ENCODE results near the gene SMAD2. TPM values are rescaled to one million over a fixed set of nuclear protein-coding genes. Genes with fewer than 3 reads are reported as not detected.

SMAD2 gene
- total and polyA plus RNA-seq, 2 experiments from 2014 or later: 30.9 to 90.7 TPM

DNA sequence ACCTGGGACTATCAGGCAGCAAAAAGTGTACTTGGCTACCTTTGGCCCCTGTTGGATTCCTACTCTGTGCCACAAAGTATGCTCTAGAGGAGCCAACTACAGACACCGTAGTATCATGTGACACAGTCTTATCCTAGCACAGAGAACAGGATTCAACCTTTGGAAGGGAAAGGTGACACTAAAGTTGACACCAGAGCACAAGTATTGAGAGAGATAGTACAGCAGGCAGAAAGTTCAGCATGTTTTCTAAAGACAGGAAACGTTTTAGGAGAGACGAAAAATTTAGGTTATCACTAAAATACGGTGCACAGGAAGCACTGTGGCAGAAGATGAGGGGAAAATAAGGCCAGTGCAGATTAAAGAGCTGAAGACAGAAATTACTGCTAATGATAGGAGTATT is 18.6 kb downstream of the SMAD2 start (continued):
- TF ChIP-seq, protein P1, sequence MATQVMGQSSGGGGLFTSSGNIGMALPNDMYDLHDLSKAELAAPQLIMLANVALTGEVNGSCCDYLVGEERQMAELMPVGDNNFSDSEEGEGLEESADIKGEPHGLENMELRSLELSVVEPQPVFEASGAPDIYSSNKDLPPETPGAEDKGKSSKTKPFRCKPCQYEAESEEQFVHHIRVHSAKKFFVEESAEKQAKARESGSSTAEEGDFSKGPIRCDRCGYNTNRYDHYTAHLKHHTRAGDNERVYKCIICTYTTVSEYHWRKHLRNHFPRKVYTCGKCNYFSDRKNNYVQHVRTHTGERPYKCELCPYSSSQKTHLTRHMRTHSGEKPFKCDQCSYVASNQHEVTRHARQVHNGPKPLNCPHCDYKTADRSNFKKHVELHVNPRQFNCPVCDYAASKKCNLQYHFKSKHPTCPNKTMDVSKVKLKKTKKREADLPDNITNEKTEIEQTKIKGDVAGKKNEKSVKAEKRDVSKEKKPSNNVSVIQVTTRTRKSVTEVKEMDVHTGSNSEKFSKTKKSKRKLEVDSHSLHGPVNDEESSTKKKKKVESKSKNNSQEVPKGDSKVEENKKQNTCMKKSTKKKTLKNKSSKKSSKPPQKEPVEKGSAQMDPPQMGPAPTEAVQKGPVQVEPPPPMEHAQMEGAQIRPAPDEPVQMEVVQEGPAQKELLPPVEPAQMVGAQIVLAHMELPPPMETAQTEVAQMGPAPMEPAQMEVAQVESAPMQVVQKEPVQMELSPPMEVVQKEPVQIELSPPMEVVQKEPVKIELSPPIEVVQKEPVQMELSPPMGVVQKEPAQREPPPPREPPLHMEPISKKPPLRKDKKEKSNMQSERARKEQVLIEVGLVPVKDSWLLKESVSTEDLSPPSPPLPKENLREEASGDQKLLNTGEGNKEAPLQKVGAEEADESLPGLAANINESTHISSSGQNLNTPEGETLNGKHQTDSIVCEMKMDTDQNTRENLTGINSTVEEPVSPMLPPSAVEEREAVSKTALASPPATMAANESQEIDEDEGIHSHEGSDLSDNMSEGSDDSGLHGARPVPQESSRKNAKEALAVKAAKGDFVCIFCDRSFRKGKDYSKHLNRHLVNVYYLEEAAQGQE (IDR thresholded peaks at IDR 0.05; ENCODE audit: unreplicated experiment): no peak
- TF ChIP-seq NANOG (IDR thresholded peaks at IDR 0.05; ENCODE audit: borderline replicate concordance): no peak
- TF ChIP-seq EZH2phosphoT487 (IDR thresholded peaks at IDR 0.05; ENCODE audit: unreplicated experiment): no peak
- TF ChIP-seq CREB1 (CRISPR knock-in tag; IDR thresholded peaks at IDR 0.05; ENCODE audit: low read depth): no peak
- TF ChIP-seq ZNF331 (CRISPR knock-in tag; IDR thresholded peaks at IDR 0.05; ENCODE audit: low read depth): no peak
- TF ChIP-seq STAT1 (IDR thresholded peaks at IDR 0.05; ENCODE audit: unreplicated experiment): no peak
- TF ChIP-seq, protein P2, sequence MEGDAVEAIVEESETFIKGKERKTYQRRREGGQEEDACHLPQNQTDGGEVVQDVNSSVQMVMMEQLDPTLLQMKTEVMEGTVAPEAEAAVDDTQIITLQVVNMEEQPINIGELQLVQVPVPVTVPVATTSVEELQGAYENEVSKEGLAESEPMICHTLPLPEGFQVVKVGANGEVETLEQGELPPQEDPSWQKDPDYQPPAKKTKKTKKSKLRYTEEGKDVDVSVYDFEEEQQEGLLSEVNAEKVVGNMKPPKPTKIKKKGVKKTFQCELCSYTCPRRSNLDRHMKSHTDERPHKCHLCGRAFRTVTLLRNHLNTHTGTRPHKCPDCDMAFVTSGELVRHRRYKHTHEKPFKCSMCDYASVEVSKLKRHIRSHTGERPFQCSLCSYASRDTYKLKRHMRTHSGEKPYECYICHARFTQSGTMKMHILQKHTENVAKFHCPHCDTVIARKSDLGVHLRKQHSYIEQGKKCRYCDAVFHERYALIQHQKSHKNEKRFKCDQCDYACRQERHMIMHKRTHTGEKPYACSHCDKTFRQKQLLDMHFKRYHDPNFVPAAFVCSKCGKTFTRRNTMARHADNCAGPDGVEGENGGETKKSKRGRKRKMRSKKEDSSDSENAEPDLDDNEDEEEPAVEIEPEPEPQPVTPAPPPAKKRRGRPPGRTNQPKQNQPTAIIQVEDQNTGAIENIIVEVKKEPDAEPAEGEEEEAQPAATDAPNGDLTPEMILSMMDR (conservative IDR thresholded peaks at IDR 0.05; ENCODE audit: low read depth in 2 of 2): no peak
- no peak for TF ChIP-seq JUNB (IDR thresholded peaks at IDR 0.05; ENCODE audit: unreplicated experiment)

DNA sequence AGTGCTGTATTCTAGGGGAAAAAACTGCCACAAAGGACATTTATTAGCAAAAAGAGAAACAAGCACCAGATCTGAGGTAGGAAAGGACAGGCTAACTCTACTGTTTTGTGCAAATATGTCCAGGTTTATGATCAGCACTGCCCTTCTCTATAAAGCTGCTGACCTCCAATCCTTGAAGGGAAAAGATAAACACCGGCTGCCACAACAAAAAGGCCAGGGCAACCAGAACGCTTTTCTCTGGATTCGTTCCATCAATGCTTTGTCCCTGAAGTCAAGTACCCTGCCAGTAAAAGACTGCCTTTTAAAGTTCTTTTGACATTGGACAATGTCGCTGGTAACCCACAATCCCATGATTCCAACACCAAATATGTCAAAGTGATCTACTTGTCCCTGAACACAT is 21.0 kb downstream of the SMAD2 start:
- Mint-ChIP-seq H3K36me3 (ENCODE audit: low read depth) (peaks cover 27% of the 10 kb centered on the region), H3K4me3 (no peak overlapping the region), H3K27ac (no peak overlapping the region), H3K4me1 (peaks cover 44% of the 10 kb centered on the region), H3K9me3 (peaks cover 14% of the 10 kb centered on the region), H3K27me3 (ENCODE audit: insufficient read depth, low read depth, poor library complexity) (no peaks in the 10 kb centered on the region)
- ATAC-seq (no peak), DNase-seq (ENCODE audit: low spot score) (no peak)
- H3K36me3 ChIP-seq (ENCODE audit: insufficient read depth): no peaks in the 10 kb centered on the region
- no peaks in the 10 kb centered on the region for H3K9me2 ChIP-seq (ENCODE audit: insufficient read depth)
- peaks cover 36% of the 10 kb centered on the region for H4K20me1 ChIP-seq (replicated peaks; ENCODE audit: insufficient read depth)
- no peak overlapping the region for H3K4me3 ChIP-seq
- H2AFZ ChIP-seq: no peak overlapping the region
- H3K4me1 ChIP-seq (ENCODE audit: insufficient read depth): peaks cover 27% of the 10 kb centered on the region
- peaks cover 100% of the 10 kb centered on the region for H3K79me2 ChIP-seq (replicated peaks; ENCODE audit: insufficient read depth)
- H3K4me2 ChIP-seq: no peak overlapping the region
- H3K27ac ChIP-seq (ENCODE audit: low read depth): peak overlapping the region; percentile 22; the same call in 1 of the 2 replicates
- no peaks in the 10 kb centered on the region for H3K27me3 ChIP-seq (ENCODE audit: insufficient read depth)
- no peak for TF ChIP-seq CREB1 (CRISPR knock-in tag; IDR thresholded peaks at IDR 0.05; ENCODE audit: low read depth)
- no peaks in the 10 kb centered on the region for H3F3A ChIP-seq (replicated peaks; ENCODE audit: low read depth)

DNA sequence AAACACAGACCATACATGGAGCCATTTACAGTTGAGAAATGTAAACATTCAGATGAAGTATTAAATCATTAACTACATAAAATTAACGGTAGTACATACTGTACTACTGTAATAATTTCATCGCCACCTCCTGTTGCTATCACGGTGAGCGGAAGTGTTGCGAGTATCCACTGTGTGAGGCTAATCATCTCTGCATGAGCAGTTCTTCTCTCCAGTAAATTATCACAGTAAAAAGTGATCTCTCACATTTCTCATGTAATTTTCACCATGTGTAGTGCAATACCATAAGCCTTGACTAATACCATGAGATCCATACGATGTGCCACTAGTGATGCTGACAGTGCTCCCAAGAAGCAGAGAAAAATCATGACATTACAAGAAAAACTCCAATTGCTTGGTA is 21.9 kb downstream of the SMAD2 start:
- Mint-ChIP-seq H3K36me3 (ENCODE audit: low read depth) (peaks cover 27% of the 10 kb centered on the region), H3K9me3 (peaks cover 14% of the 10 kb centered on the region), H3K27ac (no peak overlapping the region), H3K4me3 (no peak overlapping the region), H3K27me3 (ENCODE audit: insufficient read depth, low read depth, poor library complexity) (no peaks in the 10 kb centered on the region), H3K4me1 (peaks cover 47% of the 10 kb centered on the region)
- H3K36me3 ChIP-seq (ENCODE audit: insufficient read depth): no peaks in the 10 kb centered on the region
- H4K20me1 ChIP-seq (replicated peaks; ENCODE audit: insufficient read depth): peaks cover 37% of the 10 kb centered on the region
- no peaks in the 10 kb centered on the region for H3K9me2 ChIP-seq (ENCODE audit: insufficient read depth)
- H3K27me3 ChIP-seq (ENCODE audit: insufficient read depth): no peaks in the 10 kb centered on the region
- H3F3A ChIP-seq (replicated peaks; ENCODE audit: low read depth): no peaks in the 10 kb centered on the region
- no peak for DNase-seq (ENCODE audit: low spot score)
- ATAC-seq: no peak
- H3K4me2 ChIP-seq: no peak overlapping the region
- H3K4me3 ChIP-seq: no peak overlapping the region
- peaks cover 100% of the 10 kb centered on the region for H3K79me2 ChIP-seq (replicated peaks; ENCODE audit: insufficient read depth)
- H3K4me1 ChIP-seq (ENCODE audit: insufficient read depth): peaks cover 32% of the 10 kb centered on the region
- no peak overlapping the region for H2AFZ ChIP-seq
- H3K27ac ChIP-seq (ENCODE audit: low read depth): no peak overlapping the region
- TF ChIP-seq, protein P3, sequence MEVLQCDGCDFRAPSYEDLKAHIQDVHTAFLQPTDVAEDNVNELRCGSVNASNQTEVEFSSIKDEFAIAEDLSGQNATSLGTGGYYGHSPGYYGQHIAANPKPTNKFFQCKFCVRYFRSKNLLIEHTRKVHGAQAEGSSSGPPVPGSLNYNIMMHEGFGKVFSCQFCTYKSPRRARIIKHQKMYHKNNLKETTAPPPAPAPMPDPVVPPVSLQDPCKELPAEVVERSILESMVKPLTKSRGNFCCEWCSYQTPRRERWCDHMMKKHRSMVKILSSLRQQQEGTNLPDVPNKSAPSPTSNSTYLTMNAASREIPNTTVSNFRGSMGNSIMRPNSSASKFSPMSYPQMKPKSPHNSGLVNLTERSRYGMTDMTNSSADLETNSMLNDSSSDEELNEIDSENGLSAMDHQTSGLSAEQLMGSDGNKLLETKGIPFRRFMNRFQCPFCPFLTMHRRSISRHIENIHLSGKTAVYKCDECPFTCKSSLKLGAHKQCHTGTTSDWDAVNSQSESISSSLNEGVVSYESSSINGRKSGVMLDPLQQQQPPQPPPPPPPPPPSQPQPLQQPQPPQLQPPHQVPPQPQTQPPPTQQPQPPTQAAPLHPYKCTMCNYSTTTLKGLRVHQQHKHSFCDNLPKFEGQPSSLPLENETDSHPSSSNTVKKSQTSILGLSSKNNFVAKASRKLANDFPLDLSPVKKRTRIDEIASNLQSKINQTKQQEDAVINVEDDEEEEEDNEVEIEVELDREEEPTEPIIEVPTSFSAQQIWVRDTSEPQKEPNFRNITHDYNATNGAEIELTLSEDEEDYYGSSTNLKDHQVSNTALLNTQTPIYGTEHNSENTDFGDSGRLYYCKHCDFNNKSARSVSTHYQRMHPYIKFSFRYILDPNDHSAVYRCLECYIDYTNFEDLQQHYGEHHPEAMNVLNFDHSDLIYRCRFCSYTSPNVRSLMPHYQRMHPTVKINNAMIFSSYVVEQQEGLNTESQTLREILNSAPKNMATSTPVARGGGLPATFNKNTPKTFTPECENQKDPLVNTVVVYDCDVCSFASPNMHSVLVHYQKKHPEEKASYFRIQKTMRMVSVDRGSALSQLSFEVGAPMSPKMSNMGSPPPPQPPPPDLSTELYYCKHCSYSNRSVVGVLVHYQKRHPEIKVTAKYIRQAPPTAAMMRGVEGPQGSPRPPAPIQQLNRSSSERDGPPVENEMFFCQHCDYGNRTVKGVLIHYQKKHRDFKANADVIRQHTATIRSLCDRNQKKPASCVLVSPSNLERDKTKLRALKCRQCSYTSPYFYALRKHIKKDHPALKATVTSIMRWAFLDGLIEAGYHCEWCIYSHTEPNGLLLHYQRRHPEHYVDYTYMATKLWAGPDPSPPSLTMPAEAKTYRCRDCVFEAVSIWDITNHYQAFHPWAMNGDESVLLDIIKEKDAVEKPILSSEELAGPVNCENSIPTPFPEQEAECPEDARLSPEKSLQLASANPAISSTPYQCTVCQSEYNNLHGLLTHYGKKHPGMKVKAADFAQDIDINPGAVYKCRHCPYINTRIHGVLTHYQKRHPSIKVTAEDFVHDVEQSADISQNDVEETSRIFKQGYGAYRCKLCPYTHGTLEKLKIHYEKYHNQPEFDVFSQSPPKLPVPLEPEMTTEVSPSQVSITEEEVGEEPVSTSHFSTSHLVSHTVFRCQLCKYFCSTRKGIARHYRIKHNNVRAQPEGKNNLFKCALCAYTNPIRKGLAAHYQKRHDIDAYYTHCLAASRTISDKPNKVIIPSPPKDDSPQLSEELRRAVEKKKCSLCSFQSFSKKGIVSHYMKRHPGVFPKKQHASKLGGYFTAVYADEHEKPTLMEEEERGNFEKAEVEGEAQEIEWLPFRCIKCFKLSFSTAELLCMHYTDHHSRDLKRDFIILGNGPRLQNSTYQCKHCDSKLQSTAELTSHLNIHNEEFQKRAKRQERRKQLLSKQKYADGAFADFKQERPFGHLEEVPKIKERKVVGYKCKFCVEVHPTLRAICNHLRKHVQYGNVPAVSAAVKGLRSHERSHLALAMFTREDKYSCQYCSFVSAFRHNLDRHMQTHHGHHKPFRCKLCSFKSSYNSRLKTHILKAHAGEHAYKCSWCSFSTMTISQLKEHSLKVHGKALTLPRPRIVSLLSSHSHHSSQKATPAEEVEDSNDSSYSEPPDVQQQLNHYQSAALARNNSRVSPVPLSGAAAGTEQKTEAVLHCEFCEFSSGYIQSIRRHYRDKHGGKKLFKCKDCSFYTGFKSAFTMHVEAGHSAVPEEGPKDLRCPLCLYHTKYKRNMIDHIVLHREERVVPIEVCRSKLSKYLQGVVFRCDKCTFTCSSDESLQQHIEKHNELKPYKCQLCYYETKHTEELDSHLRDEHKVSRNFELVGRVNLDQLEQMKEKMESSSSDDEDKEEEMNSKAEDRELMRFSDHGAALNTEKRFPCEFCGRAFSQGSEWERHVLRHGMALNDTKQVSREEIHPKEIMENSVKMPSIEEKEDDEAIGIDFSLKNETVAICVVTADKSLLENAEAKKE (CRISPR knock-in tag; IDR thresholded peaks at IDR 0.05): no peak
- no peak for TF ChIP-seq EZH2 (IDR thresholded peaks at IDR 0.05; ENCODE audit: low read depth, unreplicated experiment)

Data from GM23338 (cell line).